Body of pancreas (tissue), 4 donors: ENCODE results near the gene TMEM115. TPM values are rescaled to one million over a fixed set of nuclear protein-coding genes. Genes with fewer than 3 reads are reported as not detected.

Source experiments
- ATAC-seq: fragments of 150-250 bp; one replicate; pipeline ENCODE4 v1.9.1; 2016
- DNase-seq, 4 donors: peaks; one replicate each; pipeline ENCODE4 v3.0.0-alpha.2; 2019
- H3K27ac ChIP-seq, 4 donors: fragments of 200-600 bp; sonication (generic); 1 replicate in 3 of 4; 2 replicates in 1 of 4; pipeline versions ENCODE4 v1.5.1 to v1.6.1; 2016 to 2019; ENCODE audit warnings: mild to moderate bottlenecking in 1 of 4, mixed read lengths in 1 of 4, moderate library complexity in 1 of 4
- H3K27me3 ChIP-seq, 2 donors: fragments of 200-600 bp; sonication (generic); one replicate each; pipeline ENCODE4 v1.6.0; 2016; ENCODE audit warnings: mild to moderate bottlenecking in 1 of 2
- H3K36me3 ChIP-seq, 2 donors: fragments of 200-600 bp; sonication (generic); replicated peaks in 1 of 2; 2 replicates each; pipeline ENCODE4 v1.5.1; 2016; ENCODE audit warnings: low read depth in 2 of 2; ENCODE audit not compliant: insufficient read depth in 1 of 2
- H3K4me1 ChIP-seq: fragments of 200-600 bp; sonication (generic); one replicate; pipeline ENCODE4 v1.6.0; 2016
- H3K4me3 ChIP-seq, 2 donors: fragments of 200-600 bp; sonication (generic); 1 replicate in 1 of 2; 2 replicates in 1 of 2; pipeline ENCODE4 v1.5.1; 2016 to 2019
- H3K9me3 ChIP-seq, 3 donors: fragments of 200-600 bp; sonication (generic); 1 replicate in 2 of 3; 2 replicates in 1 of 3; pipeline ENCODE4 v1.5.1; 2016
- POLR2A ChIP-seq, 3 donors: fragments of 450-650 bp; IDR thresholded peaks; one replicate each; pipeline ENCODE4 v1.6.1; 2016; ENCODE audit warnings: antibody characterized with exemption in 3 of 3, mild to moderate bottlenecking in 2 of 3
- WGBS, 2 donors: methylation state at CpG; one replicate each; pipeline ENCODE4 v1.1.5; 2017; 5-methylcytosine and 5-hydroxymethylcytosine counted together
- intact Hi-C: fragments of 100-400 bp; cut with DNase I; formaldehyde crosslinking; loops from one replicate; pipeline ENCODE4 v1.15.1; 2023
- total RNA-seq, 2 donors: library from RNA; depleted of rRNA; stranded (reverse); fragments of >200 nt; gene quantifications; one replicate each; pipeline ENCODE4 v1.1.0, GENCODE V29; 2016
- TF ChIP-seq, protein P1 (sequence below), 7 experiments: fragments of 450-650 bp in 4 of 7; fragments of 200-600 bp in 3 of 7; sonication (generic) in 3 of 7; IDR thresholded peaks; one replicate each; pipeline ENCODE4 v1.5.1; 2016 to 2019; ENCODE audit warnings: antibody characterized with exemption in 7 of 7

The TMEM115 gene
- total RNA-seq, 2 donors from 2014 or later = 39.4 to 54.1 TPM

DNA sequence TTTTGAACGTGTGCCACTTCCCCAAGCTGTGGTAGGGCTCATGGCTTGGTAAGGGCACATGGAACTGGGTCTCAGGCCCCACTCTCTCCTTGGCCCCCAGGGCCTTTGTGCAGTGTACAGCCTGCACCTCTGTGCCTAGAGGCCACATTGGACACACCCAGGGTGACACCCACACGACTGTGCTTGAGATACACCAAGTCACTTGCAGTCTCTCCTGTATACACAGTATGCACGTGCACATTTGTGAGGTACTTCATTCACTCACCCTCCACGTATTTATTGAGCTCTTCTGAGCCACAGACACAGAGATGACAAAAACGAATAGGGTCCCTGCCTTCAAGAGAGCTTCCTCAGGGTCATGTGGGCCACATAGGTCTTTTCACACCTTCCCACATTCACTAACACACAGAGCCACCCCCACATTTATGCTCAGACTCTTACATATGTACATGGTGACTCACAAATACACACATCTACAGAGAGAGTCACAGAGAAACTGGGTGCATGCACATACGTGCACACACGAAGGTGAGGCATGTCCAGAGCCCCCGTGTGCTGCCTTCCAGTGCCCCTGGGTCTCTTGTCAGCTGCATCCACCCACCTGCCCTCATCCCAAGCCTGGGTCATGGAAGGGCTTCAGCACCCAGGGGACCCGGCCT lies 9.8 kb upstream of the TMEM115 start:
- ATAC-seq (no peak), DNase-seq (no peak)
- peaks cover 29% of the 10 kb centered on the region for H3K4me1 ChIP-seq
- no peaks in the 10 kb centered on the region for H3K36me3 ChIP-seq
- TF ChIP-seq, protein P1, sequence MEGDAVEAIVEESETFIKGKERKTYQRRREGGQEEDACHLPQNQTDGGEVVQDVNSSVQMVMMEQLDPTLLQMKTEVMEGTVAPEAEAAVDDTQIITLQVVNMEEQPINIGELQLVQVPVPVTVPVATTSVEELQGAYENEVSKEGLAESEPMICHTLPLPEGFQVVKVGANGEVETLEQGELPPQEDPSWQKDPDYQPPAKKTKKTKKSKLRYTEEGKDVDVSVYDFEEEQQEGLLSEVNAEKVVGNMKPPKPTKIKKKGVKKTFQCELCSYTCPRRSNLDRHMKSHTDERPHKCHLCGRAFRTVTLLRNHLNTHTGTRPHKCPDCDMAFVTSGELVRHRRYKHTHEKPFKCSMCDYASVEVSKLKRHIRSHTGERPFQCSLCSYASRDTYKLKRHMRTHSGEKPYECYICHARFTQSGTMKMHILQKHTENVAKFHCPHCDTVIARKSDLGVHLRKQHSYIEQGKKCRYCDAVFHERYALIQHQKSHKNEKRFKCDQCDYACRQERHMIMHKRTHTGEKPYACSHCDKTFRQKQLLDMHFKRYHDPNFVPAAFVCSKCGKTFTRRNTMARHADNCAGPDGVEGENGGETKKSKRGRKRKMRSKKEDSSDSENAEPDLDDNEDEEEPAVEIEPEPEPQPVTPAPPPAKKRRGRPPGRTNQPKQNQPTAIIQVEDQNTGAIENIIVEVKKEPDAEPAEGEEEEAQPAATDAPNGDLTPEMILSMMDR (IDR thresholded peaks at IDR 0.05) = no peak
- TF ChIP-seq POLR2A (IDR thresholded peaks at IDR 0.05) = no peak
- WGBS, 2 donors = 55 to 59% methylated on average over 9 of the region's 9 CpGs
- intact Hi-C loops = no loop called here
- H3K27ac ChIP-seq = no peak overlapping the region
- no peaks in the 10 kb centered on the region for H3K9me3 ChIP-seq
- H3K27me3 ChIP-seq = no peaks in the 10 kb centered on the region
- H3K4me3 ChIP-seq = no peak overlapping the region

DNA sequence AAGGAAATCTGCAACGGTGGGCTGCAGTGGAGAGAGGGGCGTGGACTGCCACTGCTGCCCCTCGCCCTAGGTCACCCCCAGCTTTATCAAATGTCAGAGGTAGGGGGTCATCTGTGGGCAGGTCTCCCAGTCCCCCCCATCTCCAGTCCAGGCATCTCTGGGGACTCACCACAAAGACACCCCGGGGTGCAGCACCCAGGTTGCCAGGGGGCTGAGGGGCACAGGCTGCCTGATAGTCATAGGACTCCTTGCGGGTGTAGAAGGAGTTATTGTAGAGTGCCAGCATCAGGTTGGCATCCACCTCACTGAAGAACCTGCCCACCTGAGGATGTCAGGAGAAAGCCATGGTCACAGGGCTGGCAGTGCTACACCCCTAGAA lies 6.5 kb upstream of the TMEM115 start:
- Histone ChIP-seq H3K9me3 (no peaks in the 10 kb centered on the region), H3K4me1 (peaks cover 30% of the 10 kb centered on the region), H3K27ac (peak overlapping the region in 3 of 4 donors; percentile 57 to 79 (median 69)), H3K36me3 (no peaks in the 10 kb centered on the region), H3K27me3 (no peaks in the 10 kb centered on the region), H3K4me3 (peak overlapping the region; percentile 47 to 48)
- intact Hi-C loops = no loop called here
- 54 to 86% methylated on average over 1 to 5 of the region's 5 CpGs for WGBS, 2 donors
- TF ChIP-seq, protein P1 (IDR thresholded peaks at IDR 0.05) = no peak
- no peak for TF ChIP-seq POLR2A (IDR thresholded peaks at IDR 0.05)
- DNase-seq (no peak), ATAC-seq (no peak)

DNA sequence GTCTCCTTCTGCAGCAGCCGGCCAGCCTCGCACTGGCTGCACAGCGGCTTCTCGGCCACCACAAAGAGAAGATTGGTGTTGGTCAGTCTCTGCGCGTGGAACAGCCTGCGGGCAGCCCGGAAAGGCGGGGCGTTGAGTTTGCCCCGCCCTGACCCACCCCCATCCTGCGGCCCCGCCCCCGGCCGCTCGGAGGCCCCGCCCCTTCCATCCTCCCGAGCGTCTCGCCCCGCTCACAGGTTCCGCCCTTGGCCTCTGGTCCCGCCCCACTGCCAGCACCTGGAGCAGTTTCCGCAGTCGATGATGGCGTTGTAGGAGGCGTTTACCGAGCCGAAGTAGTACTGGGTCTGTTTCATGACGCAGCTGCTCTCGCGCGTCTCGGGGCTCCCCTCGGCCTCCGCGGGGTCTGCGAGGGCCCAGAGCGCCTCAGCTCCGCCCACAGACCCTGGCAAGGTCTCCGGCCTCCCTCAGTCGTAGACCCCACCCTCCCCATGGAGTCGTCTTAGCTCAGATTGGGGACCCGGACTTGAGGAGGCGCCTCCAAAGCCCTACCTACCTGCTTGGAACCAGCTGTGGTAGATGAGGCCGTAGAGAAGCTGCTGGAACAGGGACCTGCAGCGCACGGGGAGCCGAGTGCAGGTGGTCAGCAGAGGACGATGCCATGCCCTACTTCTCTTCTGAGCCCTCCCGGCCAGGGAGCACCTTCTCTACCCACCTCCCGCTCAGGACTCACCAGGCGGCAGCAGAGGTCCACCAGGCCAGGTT lies 5.9 kb upstream of the TMEM115 start:
- peak; percentile 95 for ATAC-seq
- Histone ChIP-seq H3K9me3 (no peaks in the 10 kb centered on the region), H3K4me3 (peak overlapping the region; percentile 47 to 48), H3K36me3 (no peaks in the 10 kb centered on the region), H3K27me3 (no peaks in the 10 kb centered on the region), H3K4me1 (peaks cover 30% of the 10 kb centered on the region), H3K27ac (peak overlapping the region; percentile 57 to 79 (median 70))
- peak; percentile 95 to 97 (median 96) for DNase-seq
- 2% methylated on average over 9 to 53 of the region's 53 CpGs for WGBS, 2 donors
- TF ChIP-seq, protein P1 (IDR thresholded peaks at IDR 0.05) = peak in 3 of 7 experiments; percentile 14 to 23 (median 20)
- TF ChIP-seq POLR2A (IDR thresholded peaks at IDR 0.05) = peak; percentile 80 to 88 (median 81)
- intact Hi-C loops = no loop called here

DNA sequence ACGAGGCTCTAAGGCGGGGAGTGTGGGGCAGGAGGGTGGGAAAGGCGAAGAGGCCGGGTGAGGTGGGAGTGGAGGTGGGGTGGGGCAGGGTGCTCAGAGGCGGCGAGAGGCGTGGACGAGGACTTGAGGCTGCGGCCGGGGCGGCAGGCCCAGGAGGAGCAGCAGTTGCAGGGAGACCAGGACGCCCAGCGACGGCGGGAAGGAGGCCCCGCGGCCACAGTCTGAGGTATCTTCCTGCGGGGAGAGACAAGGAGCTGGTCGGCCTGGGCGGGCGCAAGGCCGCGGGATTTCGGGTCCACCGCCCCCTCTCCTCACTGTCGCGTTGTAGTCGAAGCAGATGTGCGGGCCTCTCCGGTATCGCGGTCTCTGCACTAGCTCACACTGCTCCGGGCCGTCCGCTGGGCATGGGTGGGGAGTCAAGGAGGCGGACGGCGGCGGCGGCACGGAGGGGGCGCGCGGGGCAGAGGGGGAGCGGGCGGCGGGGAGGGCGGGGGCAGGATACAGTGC lies 5.3 kb upstream of the TMEM115 start:
- Histone ChIP-seq H3K27ac (peak overlapping the region in 3 of 4 donors; percentile 43 to 69 (median 44)), H3K4me1 (peaks cover 30% of the 10 kb centered on the region), H3K36me3 (no peaks in the 10 kb centered on the region), H3K27me3 (no peaks in the 10 kb centered on the region), H3K9me3 (no peaks in the 10 kb centered on the region), H3K4me3 (peak overlapping the region; percentile 47 to 48)
- DNase-seq (no peak), ATAC-seq (peak; percentile 36)
- no peak for TF ChIP-seq POLR2A (IDR thresholded peaks at IDR 0.05)
- TF ChIP-seq, protein P1 (IDR thresholded peaks at IDR 0.05) = no peak
- intact Hi-C loops = no loop called here
- 16 to 34% methylated on average over 17 to 45 of the region's 48 CpGs for WGBS, 2 donors
